Prostate gland (tissue), 2 donors: ENCODE results near the gene DDX47. TPM values are rescaled to one million over a fixed set of nuclear protein-coding genes. Genes with fewer than 3 reads are reported as not detected.
"Not testable (repeated sequence)": the region's sequence is repeated elsewhere in the genome, so short reads cannot be mapped to it uniquely, and the experiment has no call there.

ENCODE experiments used
- DNase-seq: peaks from one replicate; pipeline ENCODE4 v3.0.0-alpha.2; 2019; ENCODE audit warnings: low spot score
- H3K27ac ChIP-seq, 2 donors: fragments of 200-600 bp; sonication (generic); 2 replicates each; pipeline ENCODE4 v1.5.1; 2017 to 2019
- H3K27me3 ChIP-seq: fragments of 200-600 bp; sonication (generic); replicated peaks from 2 replicates; pipeline ENCODE4 v1.5.1; 2019; ENCODE audit not compliant: insufficient read depth
- H3K36me3 ChIP-seq, 2 donors: fragments of 200-600 bp; sonication (generic); 1 replicate in 1 of 2; 2 replicates in 1 of 2; pipeline versions ENCODE4 v1.5.1 to v1.8.1; 2017 to 2019
- H3K4me1 ChIP-seq: fragments of 200-600 bp; sonication (generic); replicated peaks from 2 replicates; pipeline ENCODE4 v1.5.1; 2019
- H3K4me3 ChIP-seq, 2 donors: fragments of 200-600 bp; sonication (generic); 2 replicates each; pipeline ENCODE4 v1.5.1; 2017 to 2019
- H3K9me3 ChIP-seq: fragments of 200-600 bp; sonication (generic); 2 replicates; pipeline ENCODE4 v1.5.1; 2017
- CTCF ChIP-seq, 4 experiments: fragments of 200-600 bp in 2 of 4; fragments of 450-650 bp in 2 of 4; sonication (generic) in 2 of 4; IDR thresholded peaks; 1 replicate in 3 of 4; 2 replicates in 1 of 4; pipeline ENCODE4 v1.5.1; 2016 to 2019; ENCODE audit warnings: antibody characterized with exemption in 4 of 4, mild to moderate bottlenecking in 2 of 4, moderate library complexity in 2 of 4
- POLR2A ChIP-seq: fragments of 450-650 bp; IDR thresholded peaks from one replicate; pipeline ENCODE4 v1.6.1; 2016; ENCODE audit warnings: antibody characterized with exemption, mild to moderate bottlenecking
- POLR2AphosphoS5 ChIP-seq: sonication (generic); formaldehyde crosslinking; IDR thresholded peaks from one replicate; pipeline ENCODE4 v1.6.1; 2017; ENCODE audit warnings: antibody characterized with exemption
- WGBS: methylation state at CpG from one replicate; pipeline ENCODE4 v1.1.5; 2018; 5-methylcytosine and 5-hydroxymethylcytosine counted together
- intact Hi-C: fragments of 100-400 bp; cut with DNase I; formaldehyde crosslinking; loops from one replicate; pipeline ENCODE4 v1.14.2; 2022
- total RNA-seq, 2 donors: library from RNA; depleted of rRNA; stranded (reverse); fragments of >200 nt; gene quantifications; one replicate each; pipeline ENCODE4 v1.1.0, GENCODE V29; 2016

DDX47 gene
- total RNA-seq, 2 donors from 2014 or later = 44.6 to 74.8 TPM

- Histone ChIP-seq H3K27ac (no peak overlapping the region), H3K36me3 (no peaks in the 10 kb centered on the region), H3K27me3 (no peaks in the 10 kb centered on the region), H3K4me1 (no peaks in the 10 kb centered on the region), H3K9me3 (no peaks in the 10 kb centered on the region), H3K4me3 (no peak overlapping the region)
- 92% methylated on average over 3 of the region's 3 CpGs for WGBS
- no peak for DNase-seq
- TF ChIP-seq CTCF (IDR thresholded peaks at IDR 0.05) = no peak
- no peak for TF ChIP-seq POLR2A
- no peak for TF ChIP-seq POLR2AphosphoS5
- intact Hi-C loops = no loop called here
Measured at GRCh38 chr12:12797794-12798152, 15.4 kb upstream of the DDX47 start.

- Histone ChIP-seq H3K27ac (no peak overlapping the region), H3K36me3 (no peaks in the 10 kb centered on the region), H3K9me3 (no peaks in the 10 kb centered on the region), H3K27me3 (no peaks in the 10 kb centered on the region), H3K4me3 (no peak overlapping the region), H3K4me1 (no peaks in the 10 kb centered on the region)
- no peak for DNase-seq
- WGBS = 97% methylated on average over 1 of the region's 1 CpG
- TF ChIP-seq POLR2A = no peak
- no peak for TF ChIP-seq POLR2AphosphoS5
- TF ChIP-seq CTCF (IDR thresholded peaks at IDR 0.05) = no peak
- intact Hi-C loops = no loop called here
Measured at GRCh38 chr12:12798480-12798879, 14.7 kb upstream of the DDX47 start.

GRCh38 chr12:12799163-12799920 lies 13.8 kb upstream of the DDX47 start:
- no peaks in the 10 kb centered on the region for H3K36me3 ChIP-seq
- 95% methylated on average over 8 of the region's 8 CpGs for WGBS
- intact Hi-C loops = no loop called here
- no peak overlapping the region for H3K4me3 ChIP-seq
- no peak overlapping the region for H3K27ac ChIP-seq
- no peaks in the 10 kb centered on the region for H3K27me3 ChIP-seq
- H3K4me1 ChIP-seq = no peaks in the 10 kb centered on the region
- H3K9me3 ChIP-seq = no peaks in the 10 kb centered on the region
- DNase-seq = no peak
- TF ChIP-seq POLR2AphosphoS5 = no peak
- no peak for TF ChIP-seq CTCF (IDR thresholded peaks at IDR 0.05)
- no peak for TF ChIP-seq POLR2A

GRCh38 chr12:12800406-12801180 lies 12.6 kb upstream of the DDX47 start:
- no peaks in the 10 kb centered on the region for H3K4me1 ChIP-seq
- no peaks in the 10 kb centered on the region for H3K9me3 ChIP-seq
- no peaks in the 10 kb centered on the region for H3K36me3 ChIP-seq
- no peaks in the 10 kb centered on the region for H3K27me3 ChIP-seq
- no peak for TF ChIP-seq POLR2AphosphoS5
- TF ChIP-seq CTCF (IDR thresholded peaks at IDR 0.05) = no peak
- TF ChIP-seq POLR2A = no peak
- intact Hi-C loops = no loop called here
- DNase-seq = no peak
- 89% methylated on average over 9 of the region's 9 CpGs for WGBS
- no peak overlapping the region for H3K27ac ChIP-seq
- no peak overlapping the region for H3K4me3 ChIP-seq

GRCh38 chr12:12801656-12802055 lies 11.5 kb upstream of the DDX47 start:
- intact Hi-C loops, H3K9me3 ChIP-seq, H3K4me3 ChIP-seq, H3K36me3 ChIP-seq, H3K27ac ChIP-seq, H3K27me3 ChIP-seq, DNase-seq, H3K4me1 ChIP-seq: not testable (repeated sequence)
- 88% methylated on average over 4 of the region's 4 CpGs for WGBS
